MM.1S (cell line): ENCODE measurements around the gene MAS1L.

Source experiments
- DNase-seq: peaks from one replicate; pipeline ENCODE4 v3.0.0-alpha.2; 2015
- H2AFZ ChIP-seq: fragments of 300-600 bp; sonication (generic); 2 replicates; pipeline ENCODE4 v1.6.0; 2016; ENCODE audit warnings: antibody characterized with exemption, low read length
- H3F3A ChIP-seq: fragments of 300-600 bp; sonication (generic); 2 replicates; pipeline ENCODE4 v1.6.1; 2016; ENCODE audit warnings: mild to moderate bottlenecking, antibody characterized with exemption, low read length, moderate library complexity, mixed read lengths; ENCODE audit not compliant: insufficient read depth
- H3K27ac ChIP-seq: fragments of 300-600 bp; sonication (generic); 2 replicates; pipeline ENCODE4 v1.5.1; 2016; ENCODE audit warnings: mild to moderate bottlenecking, low read length
- H3K27me3 ChIP-seq: fragments of 300-600 bp; sonication (generic); replicated peaks from 2 replicates; pipeline ENCODE4 v1.6.0; 2016; ENCODE audit warnings: low read length; ENCODE audit not compliant: insufficient read depth
- H3K36me3 ChIP-seq: fragments of 300-600 bp; sonication (generic); replicated peaks from 2 replicates; pipeline ENCODE4 v1.6.1; 2016; ENCODE audit warnings: mild to moderate bottlenecking, low read length, mixed read lengths; ENCODE audit not compliant: insufficient read depth
- H3K4me1 ChIP-seq: fragments of 300-600 bp; sonication (generic); 2 replicates; pipeline ENCODE4 v1.6.1; 2016; ENCODE audit warnings: low read length, mixed read lengths
- H3K4me2 ChIP-seq: fragments of 300-600 bp; sonication (generic); 2 replicates; pipeline ENCODE4 v1.6.0; 2016; ENCODE audit warnings: low read depth, low read length
- H3K4me3 ChIP-seq: fragments of 300-600 bp; sonication (generic); 2 replicates; pipeline ENCODE4 v1.5.1; 2016; ENCODE audit warnings: low read length, mixed read lengths
- H3K79me2 ChIP-seq: fragments of 300-600 bp; sonication (generic); 2 replicates; pipeline ENCODE4 v1.6.1; 2016; ENCODE audit warnings: mixed run types, low read length, mixed read lengths
- H3K9ac ChIP-seq: fragments of 300-600 bp; sonication (generic); 2 replicates; pipeline ENCODE4 v1.6.1; 2016; ENCODE audit warnings: low read length, mixed read lengths
- H3K9me2 ChIP-seq: fragments of 300-600 bp; sonication (generic); replicated peaks from 2 replicates; pipeline ENCODE4 v1.6.1; 2016; ENCODE audit warnings: mild to moderate bottlenecking, low read length, mixed read lengths; ENCODE audit not compliant: insufficient read depth
- H3K9me3 ChIP-seq: fragments of 300-600 bp; sonication (generic); replicated peaks from 2 replicates; pipeline ENCODE4 v1.6.1; 2016; ENCODE audit warnings: mild to moderate bottlenecking, low read length, mixed read lengths; ENCODE audit not compliant: insufficient read depth
- H4K20me1 ChIP-seq: fragments of 300-600 bp; sonication (generic); 2 replicates; pipeline ENCODE4 v1.6.1; 2016; ENCODE audit warnings: mild to moderate bottlenecking, low read length, moderate library complexity, mixed read lengths; ENCODE audit not compliant: insufficient read depth
- EZH2 ChIP-seq: fragments of 300-600 bp; sonication (generic); optimal IDR thresholded peaks from 2 replicates; pipeline ENCODE3; 2017; ENCODE audit warnings: low read depth, mild to moderate bottlenecking, antibody characterized with exemption, low read length, mixed read lengths
- EZH2phosphoT487 ChIP-seq: fragments of 300-600 bp; sonication (generic); IDR thresholded peaks from 2 replicates; pipeline ENCODE4 v1.6.1; 2018; ENCODE audit warnings: antibody characterized with exemption, low read length
- TF ChIP-seq, protein P1 (sequence below): fragments of 300-600 bp; sonication (generic); IDR thresholded peaks from 2 replicates; pipeline ENCODE4 v1.5.1; 2016; ENCODE audit warnings: antibody characterized with exemption, low read length, mixed read lengths

MAS1L gene

DNA sequence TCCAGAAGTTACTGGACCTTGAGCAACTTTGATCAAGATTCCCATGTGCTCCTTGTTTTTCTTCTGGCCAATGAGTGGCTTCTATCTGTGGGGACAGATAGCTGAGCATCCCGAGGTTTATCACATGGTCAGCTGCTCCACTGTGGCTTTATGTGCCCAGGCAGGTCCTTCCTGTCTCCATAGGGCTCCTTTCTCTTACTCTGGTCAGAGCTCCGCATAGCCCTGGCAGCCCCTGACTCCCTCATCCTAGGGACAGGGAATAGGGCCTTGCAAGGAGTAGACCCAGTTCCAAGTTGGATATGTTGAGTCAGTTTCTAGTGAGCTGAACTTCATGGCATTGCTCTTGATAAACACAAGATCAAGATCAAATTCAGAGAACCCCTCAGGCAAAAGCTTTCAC is 6.4 kb upstream of the MAS1L start:
- DNase-seq = no peak
- no peak overlapping the region for H2AFZ ChIP-seq

DNA sequence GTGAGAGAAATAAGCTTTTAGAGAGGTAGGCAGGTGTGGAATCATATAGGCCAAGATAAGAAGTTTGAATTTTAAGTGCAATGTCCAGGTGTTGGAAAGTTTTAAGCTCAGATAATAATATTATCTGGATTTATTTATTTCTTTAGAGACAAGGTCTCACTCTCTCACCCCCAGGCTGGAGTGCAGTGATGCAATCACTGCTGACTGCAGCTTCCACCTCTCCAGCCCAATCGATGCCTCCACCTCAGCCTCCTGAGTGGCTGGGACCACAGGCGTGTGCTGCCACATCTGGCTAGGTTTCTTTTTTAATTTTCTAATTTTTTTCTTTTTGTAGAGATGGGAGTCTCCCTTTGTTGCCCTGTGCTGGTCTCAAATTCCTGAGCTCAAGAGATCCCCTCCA is 5.5 kb upstream of the MAS1L start:
- Histone ChIP-seq H3K79me2 (no peaks in the 10 kb centered on the region), H3F3A (no peaks in the 10 kb centered on the region), H3K4me3 (no peak overlapping the region), H3K4me1 (no peaks in the 10 kb centered on the region), H3K36me3 (no peaks in the 10 kb centered on the region), H3K9ac (no peak overlapping the region), H3K4me2 (no peak overlapping the region), H2AFZ (no peak overlapping the region), H3K27me3 (no peaks in the 10 kb centered on the region), H3K9me3 (no peaks in the 10 kb centered on the region), H3K9me2 (no peaks in the 10 kb centered on the region), H3K27ac (no peak overlapping the region), H4K20me1 (no peaks in the 10 kb centered on the region)
- no peak for DNase-seq
- TF ChIP-seq EZH2phosphoT487 (no peak), EZH2 (no peak)
- TF ChIP-seq, protein P1, sequence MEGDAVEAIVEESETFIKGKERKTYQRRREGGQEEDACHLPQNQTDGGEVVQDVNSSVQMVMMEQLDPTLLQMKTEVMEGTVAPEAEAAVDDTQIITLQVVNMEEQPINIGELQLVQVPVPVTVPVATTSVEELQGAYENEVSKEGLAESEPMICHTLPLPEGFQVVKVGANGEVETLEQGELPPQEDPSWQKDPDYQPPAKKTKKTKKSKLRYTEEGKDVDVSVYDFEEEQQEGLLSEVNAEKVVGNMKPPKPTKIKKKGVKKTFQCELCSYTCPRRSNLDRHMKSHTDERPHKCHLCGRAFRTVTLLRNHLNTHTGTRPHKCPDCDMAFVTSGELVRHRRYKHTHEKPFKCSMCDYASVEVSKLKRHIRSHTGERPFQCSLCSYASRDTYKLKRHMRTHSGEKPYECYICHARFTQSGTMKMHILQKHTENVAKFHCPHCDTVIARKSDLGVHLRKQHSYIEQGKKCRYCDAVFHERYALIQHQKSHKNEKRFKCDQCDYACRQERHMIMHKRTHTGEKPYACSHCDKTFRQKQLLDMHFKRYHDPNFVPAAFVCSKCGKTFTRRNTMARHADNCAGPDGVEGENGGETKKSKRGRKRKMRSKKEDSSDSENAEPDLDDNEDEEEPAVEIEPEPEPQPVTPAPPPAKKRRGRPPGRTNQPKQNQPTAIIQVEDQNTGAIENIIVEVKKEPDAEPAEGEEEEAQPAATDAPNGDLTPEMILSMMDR = no peak

More for the DNA sequence above, 6.4 kb upstream of the MAS1L start:
- Histone ChIP-seq H3K9me3 (no peaks in the 10 kb centered on the region), H3K27me3 (no peaks in the 10 kb centered on the region), H3K79me2 (no peaks in the 10 kb centered on the region), H3K9ac (no peak overlapping the region), H3K4me1 (no peaks in the 10 kb centered on the region), H3F3A (no peaks in the 10 kb centered on the region), H3K4me2 (no peak overlapping the region), H3K4me3 (no peak overlapping the region), H3K27ac (no peak overlapping the region), H3K9me2 (no peaks in the 10 kb centered on the region), H3K36me3 (no peaks in the 10 kb centered on the region), H4K20me1 (no peaks in the 10 kb centered on the region)
- TF ChIP-seq EZH2phosphoT487 (no peak), EZH2 (no peak)
- TF ChIP-seq, protein P1 = no peak

DNA sequence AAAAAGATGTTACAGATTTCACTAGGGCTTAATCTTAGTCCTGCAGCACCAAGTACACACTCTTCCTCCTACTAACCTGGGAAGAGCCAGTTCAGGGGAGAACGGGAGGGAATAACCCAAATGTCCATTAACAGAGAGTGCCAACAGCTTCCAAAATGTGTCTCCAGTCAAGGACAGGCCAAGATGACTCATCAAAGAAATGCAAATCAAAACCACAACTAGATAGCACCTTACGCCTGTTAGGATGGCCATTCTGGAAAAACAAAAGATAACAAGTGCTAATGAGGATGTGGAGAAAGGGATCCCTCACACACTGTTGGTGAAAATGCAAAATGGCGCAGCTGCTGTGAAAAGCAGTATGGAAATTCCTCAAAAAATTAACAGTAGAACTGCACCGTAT is 3.8 kb upstream of the MAS1L start:
- DNase-seq = no peak
- no peak overlapping the region for H3K4me2 ChIP-seq
- no peaks in the 10 kb centered on the region for H3K36me3 ChIP-seq
- H3K9ac ChIP-seq = no peak overlapping the region
- no peaks in the 10 kb centered on the region for H3K79me2 ChIP-seq
- no peak overlapping the region for H3K4me3 ChIP-seq
- no peaks in the 10 kb centered on the region for H3K9me3 ChIP-seq
- no peaks in the 10 kb centered on the region for H3K4me1 ChIP-seq
- no peaks in the 10 kb centered on the region for H3K27me3 ChIP-seq
- TF ChIP-seq, protein P1 = no peak
- TF ChIP-seq EZH2phosphoT487 = no peak
- TF ChIP-seq EZH2 = no peak
- no peaks in the 10 kb centered on the region for H3F3A ChIP-seq
- no peaks in the 10 kb centered on the region for H4K20me1 ChIP-seq
- H2AFZ ChIP-seq = no peak overlapping the region
- no peaks in the 10 kb centered on the region for H3K9me2 ChIP-seq
- no peak overlapping the region for H3K27ac ChIP-seq
